Islet of Langerhans (tissue), 1 donor: ENCODE data around the gene PAN3.
A peak's percentile ranks its signal among the peaks of the same experiment; 100 is the strongest.

Experiments used
- FAIRE-seq: peaks from one replicate; lab custom pipeline; 2011; peaks lifted over from hg19 to GRCh38; lab: Jason Lieb, UNC

PAN3 gene

GRCh38 chr13:28219408-28220099 is 81.2 kb downstream of the PAN3 start:
- FAIRE-seq = peak; percentile 76

DNA sequence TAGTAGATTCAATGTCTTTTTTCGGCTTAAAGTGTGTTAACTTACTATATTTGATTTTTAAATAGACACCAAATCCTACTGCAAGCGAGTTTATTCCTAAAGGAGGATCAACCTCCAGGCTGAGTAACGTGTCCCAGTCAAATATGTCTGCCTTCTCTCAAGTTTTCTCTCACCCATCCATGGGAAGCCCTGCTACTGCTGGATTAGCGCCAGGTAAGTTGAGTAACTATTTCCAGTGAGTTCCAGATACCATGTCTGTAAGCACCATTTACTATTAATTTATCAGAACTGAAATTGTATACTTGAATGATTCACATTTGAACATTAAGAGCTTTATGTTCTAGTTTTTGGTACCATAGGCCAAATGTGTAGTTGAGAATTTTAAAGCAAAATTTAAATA is 81.8 kb downstream of the PAN3 start:
- no peak for FAIRE-seq

DNA sequence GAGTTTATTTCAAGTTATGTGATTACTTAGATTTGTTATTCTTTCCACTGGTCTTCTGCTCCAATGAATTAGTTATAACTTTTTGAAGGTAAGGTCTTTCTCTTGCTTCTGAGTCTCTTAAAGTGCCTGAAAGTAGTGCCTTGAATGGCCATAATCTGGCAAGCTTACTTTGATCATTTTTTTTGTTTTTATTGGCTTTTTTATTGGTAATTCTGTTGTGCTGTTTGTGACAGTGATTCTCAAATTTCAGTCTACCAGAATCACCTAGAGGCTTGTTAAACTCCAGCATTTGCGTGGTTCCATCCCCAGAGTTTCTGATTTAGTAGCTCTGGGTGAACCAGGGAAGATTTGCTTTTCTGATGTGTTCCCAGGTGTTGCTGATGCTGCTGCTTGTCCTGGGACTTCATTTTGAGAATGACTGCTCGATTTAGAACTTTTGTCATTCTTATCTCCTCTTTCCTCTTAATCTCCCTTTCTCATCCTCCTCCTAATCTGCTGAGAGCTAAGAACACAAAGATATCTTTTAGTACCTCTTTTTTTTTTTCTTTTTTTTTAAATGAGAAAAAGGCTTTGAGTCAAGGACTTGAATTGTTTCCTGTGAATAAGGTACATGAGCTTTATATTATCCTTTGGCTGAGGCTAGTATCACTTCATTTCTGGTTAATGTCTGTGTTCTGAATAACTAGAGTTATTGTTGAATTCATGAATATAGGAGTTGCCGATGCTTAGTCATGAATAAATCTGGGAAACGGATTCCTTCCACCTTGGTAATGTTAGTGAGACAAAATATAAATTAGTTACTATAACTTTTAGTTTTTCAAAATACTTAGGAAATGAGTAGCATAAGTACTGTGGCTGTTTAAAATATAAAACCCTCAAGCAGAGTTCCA is 91.4 kb downstream of the PAN3 start:
- FAIRE-seq = no peak

- no peak for FAIRE-seq
Observed at GRCh38 chr13:28231642-28232041, 93.3 kb downstream of the PAN3 start.

DNA sequence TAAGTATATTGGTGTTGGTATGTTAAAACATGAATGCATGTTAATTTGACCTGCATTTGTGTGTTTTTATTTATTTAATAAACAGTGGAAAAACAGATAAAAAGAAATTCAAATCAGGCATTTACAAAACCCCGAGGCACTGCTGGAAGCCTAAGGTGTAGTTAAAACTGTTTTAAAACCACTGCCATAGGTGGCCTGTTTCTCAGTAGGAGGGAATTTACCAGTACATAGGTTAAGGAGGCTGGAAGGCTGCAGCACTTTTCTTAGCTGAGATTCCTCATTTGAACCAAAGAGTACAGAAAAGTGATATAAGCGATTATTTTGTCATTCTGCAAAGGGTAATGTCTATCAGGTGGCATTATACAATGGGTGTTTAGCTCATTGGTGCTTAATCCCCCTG is 99.6 kb downstream of the PAN3 start:
- no peak for FAIRE-seq

GRCh38 chr13:28239374-28239773 is 101.0 kb downstream of the PAN3 start:
- FAIRE-seq = no peak

DNA sequence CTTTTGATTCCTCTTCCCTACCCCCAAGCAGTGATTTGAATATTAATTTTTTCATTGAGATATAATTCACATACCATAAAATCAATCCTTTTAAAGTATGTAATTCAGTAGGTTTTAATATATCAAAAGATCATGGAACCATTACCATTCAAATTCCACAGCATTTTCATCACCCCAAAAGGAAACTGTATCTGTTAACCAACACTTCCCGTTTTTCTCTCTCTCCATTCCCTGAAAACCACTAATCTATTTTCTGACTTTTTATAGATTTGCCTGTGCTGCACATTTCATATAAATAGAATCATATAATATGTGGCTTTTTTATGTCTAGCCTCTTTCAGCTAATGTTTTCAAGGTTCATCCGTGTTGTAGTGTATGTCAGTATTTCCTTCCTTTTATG is 107.1 kb downstream of the PAN3 start:
- FAIRE-seq = peak; percentile 33

- FAIRE-seq = no peak
Observed at GRCh38 chr13:28246891-28247290, 108.5 kb downstream of the PAN3 start.

- FAIRE-seq = no peak
Observed at GRCh38 chr13:28248080-28248479, 109.7 kb downstream of the PAN3 start.

GRCh38 chr13:28250542-28250941 is 112.2 kb downstream of the PAN3 start:
- FAIRE-seq = no peak

DNA sequence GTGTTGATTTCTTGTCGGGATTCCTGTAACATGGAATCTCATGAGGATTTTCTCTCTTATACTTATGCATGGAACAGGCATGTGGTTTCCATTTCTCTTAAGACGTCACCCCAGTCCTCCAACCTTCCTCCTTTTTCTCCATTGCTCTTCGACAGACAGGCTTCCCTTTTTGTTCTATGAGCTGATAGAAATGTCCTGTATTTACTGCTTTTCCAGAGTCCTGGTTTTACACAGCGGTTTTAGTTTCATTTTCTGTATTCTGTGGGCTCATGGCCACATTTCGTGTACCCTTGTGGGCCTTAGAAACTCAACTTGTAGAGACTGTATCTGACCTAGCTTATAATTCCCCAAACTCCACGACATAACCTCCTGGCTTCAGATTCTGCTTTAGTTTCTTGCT is 113.1 kb downstream of the PAN3 start:
- no peak for FAIRE-seq

- FAIRE-seq = peak; percentile 89
Observed at GRCh38 chr13:28252547-28252946, 114.2 kb downstream of the PAN3 start.

DNA sequence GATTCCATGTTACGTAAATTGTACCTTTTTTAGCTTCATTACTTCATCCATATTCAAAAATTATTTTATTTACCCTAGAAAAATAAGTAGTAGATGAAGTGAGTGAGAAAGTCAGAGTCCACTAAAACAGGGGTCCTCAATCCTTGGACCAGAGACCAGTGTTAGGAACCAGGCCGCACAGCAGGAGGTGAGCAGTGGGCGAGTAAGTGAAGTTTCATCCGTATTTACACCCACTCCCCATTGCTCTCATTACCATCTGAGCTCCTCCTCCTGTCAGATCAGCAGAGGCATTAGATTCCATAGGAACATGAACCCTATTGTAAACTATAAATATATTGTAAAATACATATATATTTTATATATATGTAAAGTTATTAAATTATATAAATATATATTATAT is 119.0 kb downstream of the PAN3 start:
- FAIRE-seq = no peak

- FAIRE-seq = no peak
Observed at GRCh38 chr13:28258417-28258816, 120.1 kb downstream of the PAN3 start.

DNA sequence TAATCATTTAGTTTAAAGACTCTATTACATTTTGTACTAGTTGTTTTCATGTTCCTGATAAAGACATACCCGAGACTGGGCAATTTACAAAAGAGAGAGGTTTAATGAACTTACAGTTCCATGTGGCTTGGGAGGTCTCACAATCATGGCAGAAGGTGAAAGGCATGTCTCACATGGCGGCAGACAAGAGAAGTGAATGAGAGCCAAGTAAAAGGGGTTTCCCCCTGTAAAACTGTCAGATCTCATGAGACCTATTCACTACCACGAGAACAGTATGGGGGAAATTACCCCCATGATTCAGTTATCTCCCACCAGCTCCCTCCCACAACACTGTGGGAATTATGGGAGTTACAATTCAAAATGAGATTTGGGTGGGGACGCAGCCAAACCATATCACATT is 129.2 kb downstream of the PAN3 start:
- no peak for FAIRE-seq

DNA sequence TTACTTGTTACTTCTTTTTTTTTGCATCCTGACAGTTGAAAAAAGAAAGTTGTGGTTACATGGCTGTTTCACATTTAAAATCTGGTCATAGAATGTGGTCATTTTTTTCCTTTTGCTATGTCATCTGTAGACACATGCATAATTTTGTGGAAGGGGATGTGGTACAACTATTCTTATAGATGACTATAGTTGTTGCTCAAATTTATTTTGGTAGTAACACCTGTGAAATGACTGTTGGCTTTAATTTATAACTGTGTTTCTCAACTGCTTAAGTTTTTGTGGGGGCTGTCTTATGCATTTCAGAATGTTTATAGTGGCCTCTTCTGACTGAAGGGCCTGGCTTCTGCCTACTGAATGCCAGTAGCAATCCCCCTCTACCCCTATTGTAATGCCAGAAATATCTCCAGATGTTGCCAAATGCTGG is 130.5 kb downstream of the PAN3 start:
- no peak for FAIRE-seq

GRCh38 chr13:28271056-28271840 is 132.9 kb downstream of the PAN3 start:
- FAIRE-seq = no peak

- no peak for FAIRE-seq
Observed at GRCh38 chr13:28273919-28274318, 135.6 kb downstream of the PAN3 start.

- FAIRE-seq = no peak
Observed at GRCh38 chr13:28282451-28282850, 144.1 kb downstream of the PAN3 start.

DNA sequence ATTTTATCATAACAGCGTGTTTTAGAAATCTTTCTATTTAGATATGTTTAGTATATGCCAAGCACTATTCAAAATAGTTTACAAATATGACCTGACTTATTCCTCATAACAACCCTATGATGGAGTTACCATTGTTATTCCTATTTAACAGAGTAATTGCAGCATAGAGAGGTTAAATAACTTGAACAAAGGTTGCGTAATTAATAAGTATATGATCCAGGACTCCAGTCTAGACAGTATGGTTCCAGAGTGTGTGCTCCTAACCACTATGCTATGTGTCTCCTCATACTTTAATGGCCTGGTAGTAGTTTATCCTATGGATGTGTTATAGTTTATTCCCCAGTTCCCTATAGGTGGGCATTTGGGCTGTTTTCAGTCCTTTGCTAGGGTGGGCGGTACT is 145.3 kb downstream of the PAN3 start:
- no peak for FAIRE-seq

- no peak for FAIRE-seq
Observed at GRCh38 chr13:28286263-28286662, 147.9 kb downstream of the PAN3 start.

GRCh38 chr13:28297341-28297740 is 159.0 kb downstream of the PAN3 start:
- FAIRE-seq = no peak

GRCh38 chr13:28299916-28300315 is 161.6 kb downstream of the PAN3 start:
- no peak for FAIRE-seq
